ENCODE measurements around the gene RPUSD3.

GRCh38 chr3:9791790-9792404 lies 51.9 kb downstream of the RPUSD3 start:
- TF ChIP-seq YY1 (IDR thresholded peaks at IDR 0.05; ENCODE audit: insufficient read depth, insufficient read length) = no peak
- TF ChIP-seq ZNF274 (IDR thresholded peaks at IDR 0.05; ENCODE audit: low read depth, low read length) = no peak
- TF ChIP-seq SUZ12 (IDR thresholded peaks at IDR 0.05; ENCODE audit: extremely low read depth, insufficient read depth, insufficient read length) = no peak
